CD8-positive, alpha-beta memory T cell (primary cell): ENCODE results near the gene EXD2. TPM values are rescaled to one million over a fixed set of nuclear protein-coding genes. Genes with fewer than 3 reads are reported as not detected.

Experiments
- CTCF ChIA-PET: fragments of 350-600 bp; sonication (Branson Sonifier 250); formaldehyde crosslinking; loops from one replicate; lab custom pipeline; 2021; ENCODE audit warnings: antibody characterized with exemption; lab: Charles Lee
- POLR2A ChIA-PET: fragments of 350-600 bp; sonication (Branson Sonifier 250); formaldehyde crosslinking; loops from one replicate; lab custom pipeline; 2021; ENCODE audit warnings: antibody characterized with exemption; lab: Charles Lee
- DNase-seq, 5 donors: peaks; one replicate each; pipeline versions ENCODE4 v3.0.0 to v3.0.0-alpha.2; 2020 to 2022; ENCODE audit warnings: mixed read lengths in 1 of 5
- H3K27ac ChIP-seq: one replicate; pipeline ENCODE4 v1.7.0; 2013; ENCODE audit warnings: low read depth, mild to moderate bottlenecking, low read length, moderate library complexity
- H3K27me3 ChIP-seq: 2 replicates; pipeline ENCODE4 v1.7.0; 2013; ENCODE audit warnings: low read length, mild to moderate bottlenecking; ENCODE audit not compliant: insufficient read depth, poor library complexity, severe bottlenecking
- H3K36me3 ChIP-seq: 2 replicates; pipeline ENCODE4 v1.7.0; 2013; ENCODE audit warnings: mild to moderate bottlenecking, low read length, moderate library complexity; ENCODE audit not compliant: insufficient read depth
- H3K4me1 ChIP-seq: 2 replicates; pipeline ENCODE4 v1.7.0; 2013; ENCODE audit warnings: mild to moderate bottlenecking, low read length, moderate library complexity; ENCODE audit not compliant: insufficient read depth
- H3K4me3 ChIP-seq: 2 replicates; pipeline ENCODE4 v1.7.0; 2013; ENCODE audit warnings: mild to moderate bottlenecking, low read length
- H3K9me3 ChIP-seq: 2 replicates; pipeline ENCODE4 v1.7.0; 2013; ENCODE audit warnings: mild to moderate bottlenecking, low read length
- H3K27ac Mint-ChIP-seq, 8 donors: one replicate each; pipeline ENCODE4 v1.8.0; 2020 to 2021; ENCODE audit warnings: mixed read lengths in 8 of 8, mild to moderate bottlenecking in 6 of 8, inconsistent platforms in 3 of 8, moderate library complexity in 3 of 8
- H3K27me3 Mint-ChIP-seq, 2 donors: one replicate each; pipeline ENCODE4 v1.8.0; 2020 to 2021; ENCODE audit warnings: mixed read lengths in 2 of 2, mild to moderate bottlenecking in 1 of 2, moderate library complexity in 1 of 2
- H3K36me3 Mint-ChIP-seq, 3 donors: one replicate each; pipeline ENCODE4 v1.8.0; 2020 to 2021; ENCODE audit warnings: mixed read lengths in 3 of 3, inconsistent platforms in 1 of 3, mild to moderate bottlenecking in 1 of 3
- H3K4me1 Mint-ChIP-seq, 3 donors: one replicate each; pipeline ENCODE4 v1.8.0; 2020 to 2021; ENCODE audit warnings: mixed read lengths in 3 of 3, inconsistent platforms in 1 of 3, mild to moderate bottlenecking in 1 of 3
- H3K4me3 Mint-ChIP-seq, 7 donors: one replicate each; pipeline ENCODE4 v1.8.0; 2020 to 2021; ENCODE audit warnings: mixed read lengths in 7 of 7, mild to moderate bottlenecking in 6 of 7, moderate library complexity in 4 of 7, inconsistent platforms in 2 of 7
- H3K9me3 Mint-ChIP-seq, 5 donors: one replicate each; pipeline ENCODE4 v1.8.0; 2020 to 2022; ENCODE audit warnings: mixed read lengths in 5 of 5, mild to moderate bottlenecking in 3 of 5, moderate library complexity in 2 of 5, inconsistent platforms in 1 of 5
- polyA plus RNA-seq: library from polyadenylated mRNA; unstranded; fragments of 300-500 nt; fragmentation: Illumina TruSeq; gene quantifications from one replicate; pipeline ENCODE4 v1.2.3, GENCODE V29; 2021
- total RNA-seq, 2 experiments: library from RNA; stranded (reverse); gene quantifications; one replicate each; pipeline ENCODE4 v1.2.3, GENCODE V29; 2021

The EXD2 gene
- total and polyA plus RNA-seq, 3 experiments from 2014 or later, result 9.3 to 12.5 (median 11.6) TPM

GRCh38 chr14:69291891-69292561 is 100.7 kb downstream of the EXD2 start:
- POLR2A ChIA-PET, result interaction anchor here (0.8 kb wide), 1 partner anchor 17 kb away, joined by 3 read pairs; no protein-coding TSS in a partner anchor
- H3K4me3 Mint-ChIP-seq, result no peak overlapping the region
- H3K4me3 ChIP-seq, result no peak overlapping the region
- H3K27ac Mint-ChIP-seq, result no peak overlapping the region
- H3K36me3 ChIP-seq, result no peaks in the 10 kb centered on the region
- H3K27ac ChIP-seq, result no peak overlapping the region
- H3K4me1 ChIP-seq, result no peaks in the 10 kb centered on the region
- DNase-seq, result no peak
- peaks cover 6% of the 10 kb centered on the region in 2 donors for H3K27me3 Mint-ChIP-seq
- no peaks in the 10 kb centered on the region for H3K9me3 ChIP-seq
- CTCF ChIA-PET, result no interaction called here
- no peaks in the 10 kb centered on the region for H3K9me3 Mint-ChIP-seq
- H3K4me1 Mint-ChIP-seq, result no peaks in the 10 kb centered on the region
- H3K27me3 ChIP-seq, result no peaks in the 10 kb centered on the region
- H3K36me3 Mint-ChIP-seq, result no peaks in the 10 kb centered on the region

Other genes with a start within 250 kb of the EXD2 start
- 10 to 100 TPM; 52.7 to 53.3 TPM for gene ACTN1, start 212.2 kb upstream of the EXD2 start, total RNA-seq
- 47.4 TPM for gene ACTN1, start 212.2 kb upstream of the EXD2 start, polyA plus RNA-seq
- gene DCAF5, start 38.4 kb upstream of the EXD2 start, total RNA-seq, result 10 to 100 TPM; 31.2 to 32.9 TPM
- gene DCAF5, start 38.4 kb upstream of the EXD2 start, polyA plus RNA-seq, result 91.7 TPM
- gene GALNT16, start 68.7 kb downstream of the EXD2 start, total RNA-seq, result under 1 TPM in 1 of 2 experiments, not detected in 1; 0.11 TPM
- not detected for gene GALNT16, start 68.7 kb downstream of the EXD2 start, polyA plus RNA-seq
- 100 to 1,000 TPM; 406 to 410 TPM for gene ERH, start 206.8 kb downstream of the EXD2 start, total RNA-seq
- gene ERH, start 206.8 kb downstream of the EXD2 start, polyA plus RNA-seq, result 61.2 TPM
- 10 to 100 TPM; 51.3 to 53.6 TPM for gene SLC39A9, start 207.2 kb downstream of the EXD2 start, total RNA-seq
- 18.9 TPM for gene SLC39A9, start 207.2 kb downstream of the EXD2 start, polyA plus RNA-seq